Fibroblast of skin of left biceps (primary cell): ENCODE data around the gene LRRC55.

Experiments used
- DNase-seq, 2 experiments: peaks; one replicate each; pipeline ENCODE4 v3.0.0-alpha.2; 2013; ENCODE audit warnings: low read depth in 2 of 2

The LRRC55 gene

GRCh38 chr11:57235761-57236703 lies 54.3 kb downstream of the LRRC55 start:
- DNase-seq = no peak

- no peak for DNase-seq
Observed at GRCh38 chr11:57237204-57237681, 55.5 kb downstream of the LRRC55 start, which contains the start of gene APLNR. TSS of gene APLNR (minus strand) at chr11:57237250. CDS start at chr11:57237004, 246 bp downstream.

DNA sequence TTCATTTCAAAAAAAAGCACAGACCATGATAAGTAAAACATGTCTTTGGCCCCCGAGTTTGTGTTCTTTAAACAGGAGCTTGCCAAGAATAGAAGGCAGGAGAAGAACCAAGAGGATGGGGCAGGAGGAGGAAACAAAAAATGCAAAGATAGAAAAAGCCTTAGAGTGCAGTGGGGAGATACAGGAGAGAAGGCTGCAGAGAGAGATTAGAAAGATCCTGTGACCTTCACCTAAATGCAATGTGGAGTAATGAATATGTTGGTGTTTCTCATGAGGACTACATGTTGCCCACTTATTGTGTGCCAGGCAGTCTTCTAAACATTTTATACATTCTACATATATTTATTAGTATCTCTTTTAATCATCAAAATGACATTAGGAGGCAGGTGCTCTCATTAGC lies 57.6 kb downstream of the LRRC55 start:
- DNase-seq = no peak

DNA sequence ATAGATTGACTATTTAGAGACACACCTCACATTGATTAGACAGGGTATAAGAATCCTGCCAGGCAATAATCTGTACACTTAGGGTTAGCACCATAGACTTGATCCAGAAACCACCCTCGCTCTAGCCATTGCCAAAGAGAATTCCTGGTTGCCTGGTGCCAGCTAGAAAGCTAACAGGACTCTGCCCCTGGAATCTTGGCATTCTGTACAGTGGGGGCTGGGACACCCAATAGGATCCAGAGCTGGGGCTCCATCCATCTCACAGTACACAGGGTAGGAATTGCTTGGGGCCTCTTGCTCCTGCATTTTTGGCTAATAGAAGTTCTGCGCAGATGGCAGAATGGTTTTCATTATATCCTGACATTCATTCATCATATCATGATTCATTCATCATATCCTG lies 58.3 kb downstream of the LRRC55 start:
- no peak for DNase-seq

GRCh38 chr11:57240757-57241156 lies 59.0 kb downstream of the LRRC55 start:
- DNase-seq = no peak
